OCI-LY7 (cell line): ENCODE data around the gene LMBRD2. TPM values are rescaled to one million over a fixed set of nuclear protein-coding genes. Genes with fewer than 3 reads are reported as not detected.

Experiments used
- BruUV-seq: library from RNA; stranded (reverse); fragments of 400-500 nt; replicated peaks from 2 replicates; lab custom pipeline; 2021; lab: Mats Ljungman, UMichigan
- CTCF ChIA-PET: fragments of 300-600 bp; sonication (Branson Sonifier 250); formaldehyde crosslinking; loops from one replicate; lab custom pipeline; 2022; ENCODE audit warnings: antibody characterized with exemption; ENCODE audit not compliant: unreplicated experiment; lab: Charles Lee
- POLR2A ChIA-PET: fragments of 300-600 bp; sonication (Branson Sonifier 250); formaldehyde crosslinking; loops from one replicate; lab custom pipeline; 2022; ENCODE audit warnings: antibody characterized with exemption; lab: Charles Lee
- DNase-seq: peaks from one replicate; pipeline ENCODE4 v3.0.0-alpha.2; 2015; ENCODE audit warnings: low spot score
- H2AFZ ChIP-seq: fragments of 200-600 bp; sonication (generic), shearing (Covaris generic); 2 replicates; pipeline ENCODE4 v1.6.1; 2014; ENCODE audit warnings: mild to moderate bottlenecking, antibody characterized with exemption, low read length, moderate library complexity
- H3K27ac ChIP-seq: fragments of 200-600 bp; sonication (generic); 2 replicates; pipeline ENCODE4 v1.5.1; 2014; ENCODE audit warnings: mixed run types, low read depth, mild to moderate bottlenecking, moderate library complexity, low read length, inconsistent platforms; ENCODE audit not compliant: poor library complexity, severe bottlenecking
- H3K36me3 ChIP-seq: fragments of 200-600 bp; sonication (generic); 2 replicates; pipeline ENCODE4 v1.6.1; 2014; ENCODE audit warnings: mild to moderate bottlenecking, antibody characterized with exemption, low read length, moderate library complexity, mixed read lengths; ENCODE audit not compliant: insufficient read depth
- H3K4me1 ChIP-seq: fragments of 200-600 bp; sonication (generic); 2 replicates; pipeline ENCODE4 v1.5.1; 2014; ENCODE audit warnings: mild to moderate bottlenecking, low read length; ENCODE audit not compliant: insufficient read depth, poor library complexity, severe bottlenecking
- H3K4me2 ChIP-seq: fragments of 200-600 bp; sonication (generic); 2 replicates; pipeline ENCODE4 v1.6.1; 2014; ENCODE audit warnings: mild to moderate bottlenecking, low read length
- H3K4me3 ChIP-seq: fragments of 200-600 bp; sonication (generic); 2 replicates; pipeline ENCODE4 v1.5.1; 2014; ENCODE audit warnings: mild to moderate bottlenecking, low read depth, low read length; ENCODE audit not compliant: poor library complexity, severe bottlenecking
- H3K79me2 ChIP-seq: fragments of 200-600 bp; sonication (generic); 2 replicates; pipeline ENCODE4 v1.6.1; 2016; ENCODE audit warnings: low read depth, mild to moderate bottlenecking, low read length, moderate library complexity, mixed read lengths; ENCODE audit not compliant: insufficient read depth
- H3K9me2 ChIP-seq: fragments of 200-600 bp; sonication (generic); 2 replicates; pipeline ENCODE4 v1.6.1; 2016; ENCODE audit warnings: mild to moderate bottlenecking, low read length, mixed read lengths; ENCODE audit not compliant: insufficient read depth
- H3K9me3 ChIP-seq: fragments of 200-600 bp; sonication (generic); 2 replicates; pipeline ENCODE4 v1.6.1; 2014; ENCODE audit warnings: mild to moderate bottlenecking, mixed run types, low read length, mixed read lengths
- H4K20me1 ChIP-seq: fragments of 200-600 bp; sonication (generic); 2 replicates; pipeline ENCODE4 v1.6.1; 2014; ENCODE audit warnings: mild to moderate bottlenecking, antibody characterized with exemption, low read length, moderate library complexity, mixed read lengths; ENCODE audit not compliant: insufficient read depth
- EZH2phosphoT487 ChIP-seq: fragments of 200-600 bp; sonication (generic); IDR thresholded peaks from 2 replicates; pipeline ENCODE4 v1.6.1; 2018; ENCODE audit warnings: low read depth, borderline replicate concordance, mild to moderate bottlenecking, mixed run types, antibody characterized with exemption, low read length, moderate library complexity, mixed read lengths
- intact Hi-C: fragments of 100-400 bp; cut with micrococcal nuclease; formaldehyde crosslinking; loops from one replicate; pipeline ENCODE4 v1.10.0; 2022; ENCODE audit not compliant: unreplicated experiment
- total RNA-seq, 2 experiments: library from RNA; depleted of rRNA in 1 of 2; stranded (reverse); fragments of >200 nt in 1 of 2; shearing (Covaris generic) in 1 of 2; gene quantifications; 2 replicates each; pipeline ENCODE4 v1.2.3, GENCODE V29; 2014 to 2022
- TF ChIP-seq, protein P1 (sequence below): fragments of 200-600 bp; sonication (generic); conservative IDR thresholded peaks from 2 replicates; pipeline ENCODE4 v1.5.1; 2014; ENCODE audit warnings: mild to moderate bottlenecking, antibody characterized with exemption, low read length, moderate library complexity, mixed read lengths

Gene LMBRD2
- total RNA-seq, 2 experiments from 2014 or later = 9.1 to 18.3 TPM

DNA sequence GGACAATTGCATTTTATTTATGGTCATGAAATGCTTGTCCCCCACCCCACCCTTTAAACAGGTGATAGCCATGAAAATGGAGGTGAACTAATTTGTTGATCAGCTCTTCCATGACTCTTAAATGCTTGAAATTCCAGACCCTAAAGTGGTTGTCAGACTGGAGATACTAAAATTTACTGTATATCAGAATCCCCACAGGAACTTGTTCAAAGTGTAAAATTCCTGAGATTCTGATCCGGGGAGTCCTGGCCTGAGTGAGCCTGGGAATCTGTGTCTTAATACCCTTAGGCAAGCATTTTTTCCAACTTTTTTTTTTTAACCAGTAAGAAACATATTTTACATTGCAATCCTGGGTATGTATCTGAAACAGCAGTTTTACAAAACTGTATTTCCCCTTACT, 4.9 kb upstream of the LMBRD2 start:
- Histone ChIP-seq H3K4me1 (peaks cover 14% of the 10 kb centered on the region), H3K27ac (no peak overlapping the region), H3K36me3 (peaks cover 85% of the 10 kb centered on the region), H3K9me3 (no peaks in the 10 kb centered on the region), H3K9me2 (no peaks in the 10 kb centered on the region), H3K79me2 (peaks cover 65% of the 10 kb centered on the region), H3K4me3 (no peak overlapping the region), H4K20me1 (no peaks in the 10 kb centered on the region), H3K4me2 (no peak overlapping the region), H2AFZ (no peak overlapping the region)
- POLR2A ChIA-PET = no interaction called here
- BruUV-seq = no TSS peak
- TF ChIP-seq, protein P1, sequence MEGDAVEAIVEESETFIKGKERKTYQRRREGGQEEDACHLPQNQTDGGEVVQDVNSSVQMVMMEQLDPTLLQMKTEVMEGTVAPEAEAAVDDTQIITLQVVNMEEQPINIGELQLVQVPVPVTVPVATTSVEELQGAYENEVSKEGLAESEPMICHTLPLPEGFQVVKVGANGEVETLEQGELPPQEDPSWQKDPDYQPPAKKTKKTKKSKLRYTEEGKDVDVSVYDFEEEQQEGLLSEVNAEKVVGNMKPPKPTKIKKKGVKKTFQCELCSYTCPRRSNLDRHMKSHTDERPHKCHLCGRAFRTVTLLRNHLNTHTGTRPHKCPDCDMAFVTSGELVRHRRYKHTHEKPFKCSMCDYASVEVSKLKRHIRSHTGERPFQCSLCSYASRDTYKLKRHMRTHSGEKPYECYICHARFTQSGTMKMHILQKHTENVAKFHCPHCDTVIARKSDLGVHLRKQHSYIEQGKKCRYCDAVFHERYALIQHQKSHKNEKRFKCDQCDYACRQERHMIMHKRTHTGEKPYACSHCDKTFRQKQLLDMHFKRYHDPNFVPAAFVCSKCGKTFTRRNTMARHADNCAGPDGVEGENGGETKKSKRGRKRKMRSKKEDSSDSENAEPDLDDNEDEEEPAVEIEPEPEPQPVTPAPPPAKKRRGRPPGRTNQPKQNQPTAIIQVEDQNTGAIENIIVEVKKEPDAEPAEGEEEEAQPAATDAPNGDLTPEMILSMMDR = no peak
- no peak for TF ChIP-seq EZH2phosphoT487
- intact Hi-C loops = no loop called here
- no peak for DNase-seq
- CTCF ChIA-PET = no interaction called here

DNA sequence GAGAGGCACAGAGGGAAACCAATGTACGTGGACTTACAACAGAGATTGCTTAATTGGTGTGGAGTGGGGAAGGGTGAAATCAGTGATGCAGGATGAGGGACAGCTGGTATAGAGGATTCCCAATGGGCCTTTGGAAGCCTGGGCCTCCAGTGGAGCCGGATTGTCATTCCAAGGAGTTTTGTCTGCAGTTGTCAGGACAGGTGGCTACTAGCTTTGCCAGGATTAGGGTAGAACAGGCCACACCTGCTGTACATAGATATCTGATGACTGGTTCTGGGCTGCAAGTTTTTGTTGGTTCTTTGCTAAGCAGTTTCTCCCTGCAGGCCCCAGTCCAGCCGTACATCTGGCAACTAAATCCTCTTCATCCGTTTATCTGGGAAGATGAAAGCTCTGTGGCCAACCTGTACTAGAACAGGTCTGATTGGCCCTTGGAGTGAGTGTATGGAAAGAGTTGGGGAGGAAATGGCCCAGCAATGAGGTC, 4.5 kb upstream of the LMBRD2 start:
- Histone ChIP-seq H3K27ac (no peak overlapping the region), H3K79me2 (peaks cover 67% of the 10 kb centered on the region), H3K9me2 (no peaks in the 10 kb centered on the region), H3K9me3 (no peaks in the 10 kb centered on the region), H3K4me3 (no peak overlapping the region), H4K20me1 (no peaks in the 10 kb centered on the region), H3K36me3 (peaks cover 80% of the 10 kb centered on the region), H3K4me2 (no peak overlapping the region), H3K4me1 (peaks cover 14% of the 10 kb centered on the region), H2AFZ (no peak overlapping the region)
- intact Hi-C loops = no loop called here
- ChIA-PET POLR2A (interaction anchor here (1.2 kb wide), 1 partner anchor 61 kb away, joined by 3 read pairs; no protein-coding TSS in a partner anchor), CTCF (no interaction called here)
- no peak for TF ChIP-seq EZH2phosphoT487
- TF ChIP-seq, protein P1 = no peak
- no TSS peak for BruUV-seq
- DNase-seq = no peak

- peaks cover 74% of the 10 kb centered on the region for H3K79me2 ChIP-seq
- H2AFZ ChIP-seq = no peak overlapping the region
- POLR2A ChIA-PET = interaction anchor here (1.2 kb wide), 1 partner anchor 62 kb away, joined by 3 read pairs; no protein-coding TSS in a partner anchor
- DNase-seq = no peak
- no peaks in the 10 kb centered on the region for H4K20me1 ChIP-seq
- CTCF ChIA-PET = no interaction called here
- no peak overlapping the region for H3K4me2 ChIP-seq
- TF ChIP-seq EZH2phosphoT487 = no peak
- H3K9me3 ChIP-seq = no peaks in the 10 kb centered on the region
- H3K4me1 ChIP-seq = peaks cover 18% of the 10 kb centered on the region
- BruUV-seq = no TSS peak
- no peak overlapping the region for H3K27ac ChIP-seq
- peaks cover 72% of the 10 kb centered on the region for H3K36me3 ChIP-seq
- H3K4me3 ChIP-seq = no peak overlapping the region
- H3K9me2 ChIP-seq = no peaks in the 10 kb centered on the region
- intact Hi-C loops = no loop called here
Observed at GRCh38 chr5:36155291-36155690, 3.6 kb upstream of the LMBRD2 start.
